Prostate gland (tissue), 2 donors: ENCODE data around the gene SCLT1. TPM values are rescaled to one million over a fixed set of nuclear protein-coding genes. Genes with fewer than 3 reads are reported as not detected.

Source experiments
- DNase-seq: peaks from one replicate; pipeline ENCODE4 v3.0.0-alpha.2; 2019; ENCODE audit warnings: low spot score
- H3K27ac ChIP-seq, 2 donors: fragments of 200-600 bp; sonication (generic); 2 replicates each; pipeline ENCODE4 v1.5.1; 2017 to 2019
- H3K27me3 ChIP-seq: fragments of 200-600 bp; sonication (generic); replicated peaks from 2 replicates; pipeline ENCODE4 v1.5.1; 2019; ENCODE audit not compliant: insufficient read depth
- H3K36me3 ChIP-seq, 2 donors: fragments of 200-600 bp; sonication (generic); 1 replicate in 1 of 2; 2 replicates in 1 of 2; pipeline versions ENCODE4 v1.5.1 to v1.8.1; 2017 to 2019
- H3K4me1 ChIP-seq: fragments of 200-600 bp; sonication (generic); replicated peaks from 2 replicates; pipeline ENCODE4 v1.5.1; 2019
- H3K4me3 ChIP-seq, 2 donors: fragments of 200-600 bp; sonication (generic); 2 replicates each; pipeline ENCODE4 v1.5.1; 2017 to 2019
- H3K9me3 ChIP-seq: fragments of 200-600 bp; sonication (generic); 2 replicates; pipeline ENCODE4 v1.5.1; 2017
- POLR2A ChIP-seq: fragments of 450-650 bp; IDR thresholded peaks from one replicate; pipeline ENCODE4 v1.6.1; 2016; ENCODE audit warnings: antibody characterized with exemption, mild to moderate bottlenecking
- POLR2AphosphoS5 ChIP-seq: sonication (generic); formaldehyde crosslinking; IDR thresholded peaks from one replicate; pipeline ENCODE4 v1.6.1; 2017; ENCODE audit warnings: antibody characterized with exemption
- WGBS: methylation state at CpG from one replicate; pipeline ENCODE4 v1.1.5; 2018; 5-methylcytosine and 5-hydroxymethylcytosine counted together
- intact Hi-C: fragments of 100-400 bp; cut with DNase I; formaldehyde crosslinking; loops from one replicate; pipeline ENCODE4 v1.14.2; 2022
- total RNA-seq, 2 donors: library from RNA; depleted of rRNA; stranded (reverse); fragments of >200 nt; gene quantifications; one replicate each; pipeline ENCODE4 v1.1.0, GENCODE V29; 2016
- TF ChIP-seq, protein P1 (sequence below), 4 experiments: fragments of 200-600 bp in 2 of 4; fragments of 450-650 bp in 2 of 4; sonication (generic) in 2 of 4; IDR thresholded peaks; 1 replicate in 3 of 4; 2 replicates in 1 of 4; pipeline ENCODE4 v1.5.1; 2016 to 2019; ENCODE audit warnings: antibody characterized with exemption in 4 of 4, mild to moderate bottlenecking in 2 of 4, moderate library complexity in 2 of 4

Gene SCLT1
- total RNA-seq, 2 donors from 2014 or later: 6.6 to 7.0 TPM

DNA sequence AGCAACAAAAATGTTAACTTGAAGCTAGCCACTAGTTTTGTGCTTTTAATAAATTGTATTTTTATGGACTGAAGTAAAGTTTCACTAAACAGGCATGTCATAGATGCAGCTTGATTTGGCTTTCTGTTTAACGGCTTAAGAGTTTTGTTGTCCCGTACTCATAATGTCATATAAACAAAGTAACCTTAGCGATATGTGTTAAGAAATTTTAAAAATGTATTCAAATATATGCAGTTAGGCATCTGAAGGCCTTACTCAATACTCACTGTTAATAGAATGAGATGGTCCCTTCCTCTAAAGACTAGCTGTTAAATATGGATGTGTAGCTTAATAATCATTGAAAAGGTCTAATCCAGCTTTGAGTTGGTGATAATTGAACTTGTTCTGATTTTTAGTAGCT is 1.0 kb upstream of the SCLT1 start:
- intact Hi-C loops: loop anchor here (10.0 kb wide), 2 partner anchors 280 to 810 kb away; partner anchors contain the start of gene PGRMC2
- Histone ChIP-seq H3K27me3 (no peaks in the 10 kb centered on the region), H3K36me3 (no peaks in the 10 kb centered on the region), H3K27ac (no peak overlapping the region), H3K4me1 (no peaks in the 10 kb centered on the region), H3K9me3 (no peaks in the 10 kb centered on the region), H3K4me3 (no peak overlapping the region)
- TF ChIP-seq, protein P1, sequence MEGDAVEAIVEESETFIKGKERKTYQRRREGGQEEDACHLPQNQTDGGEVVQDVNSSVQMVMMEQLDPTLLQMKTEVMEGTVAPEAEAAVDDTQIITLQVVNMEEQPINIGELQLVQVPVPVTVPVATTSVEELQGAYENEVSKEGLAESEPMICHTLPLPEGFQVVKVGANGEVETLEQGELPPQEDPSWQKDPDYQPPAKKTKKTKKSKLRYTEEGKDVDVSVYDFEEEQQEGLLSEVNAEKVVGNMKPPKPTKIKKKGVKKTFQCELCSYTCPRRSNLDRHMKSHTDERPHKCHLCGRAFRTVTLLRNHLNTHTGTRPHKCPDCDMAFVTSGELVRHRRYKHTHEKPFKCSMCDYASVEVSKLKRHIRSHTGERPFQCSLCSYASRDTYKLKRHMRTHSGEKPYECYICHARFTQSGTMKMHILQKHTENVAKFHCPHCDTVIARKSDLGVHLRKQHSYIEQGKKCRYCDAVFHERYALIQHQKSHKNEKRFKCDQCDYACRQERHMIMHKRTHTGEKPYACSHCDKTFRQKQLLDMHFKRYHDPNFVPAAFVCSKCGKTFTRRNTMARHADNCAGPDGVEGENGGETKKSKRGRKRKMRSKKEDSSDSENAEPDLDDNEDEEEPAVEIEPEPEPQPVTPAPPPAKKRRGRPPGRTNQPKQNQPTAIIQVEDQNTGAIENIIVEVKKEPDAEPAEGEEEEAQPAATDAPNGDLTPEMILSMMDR (IDR thresholded peaks at IDR 0.05): no peak
- no peak for TF ChIP-seq POLR2A
- TF ChIP-seq POLR2AphosphoS5: no peak
- 71% methylated on average over 3 of the region's 3 CpGs for WGBS
- no peak for DNase-seq

DNA sequence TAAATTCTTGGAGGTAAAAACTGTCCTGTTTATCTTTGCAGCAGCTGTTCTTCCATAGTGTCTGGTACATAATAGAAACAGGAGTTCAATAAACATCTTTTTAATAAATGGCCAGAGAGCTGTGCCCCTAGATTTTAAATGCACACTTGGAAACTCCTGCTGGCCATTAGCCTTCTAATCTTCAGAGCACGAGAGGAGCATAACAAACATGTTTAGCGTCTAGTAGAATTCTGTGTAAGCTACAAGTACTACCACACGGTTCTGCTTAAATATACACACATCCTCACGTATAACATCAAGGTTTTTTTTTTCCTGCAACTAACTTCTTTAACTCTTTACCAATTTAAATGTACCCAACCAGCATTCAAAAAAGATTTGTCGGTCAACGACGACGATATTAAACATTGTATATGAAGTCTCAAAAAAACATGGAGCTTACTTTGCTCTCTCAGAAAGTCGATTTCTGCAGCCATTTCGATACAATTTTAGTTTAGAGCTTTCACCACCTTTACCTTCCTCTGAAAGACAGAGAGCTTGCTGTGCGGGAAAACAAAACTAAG is 628 bp downstream of the SCLT1 start:
- no peaks in the 10 kb centered on the region for H3K4me1 ChIP-seq
- TF ChIP-seq POLR2AphosphoS5 (no peak), POLR2A (no peak)
- TF ChIP-seq, protein P1 (IDR thresholded peaks at IDR 0.05): no peak
- peak overlapping the region; percentile 91 to 95 for H3K27ac ChIP-seq
- H3K4me3 ChIP-seq: peak overlapping the region; percentile 66 to 67
- 0% methylated on average over 11 of the region's 11 CpGs for WGBS
- no peaks in the 10 kb centered on the region for H3K9me3 ChIP-seq
- H3K27me3 ChIP-seq: no peaks in the 10 kb centered on the region
- no peak for DNase-seq
- intact Hi-C loops: loop anchor here (10.0 kb wide), 2 partner anchors 278 to 808 kb away; partner anchors contain the start of gene PGRMC2
- H3K36me3 ChIP-seq: no peaks in the 10 kb centered on the region

DNA sequence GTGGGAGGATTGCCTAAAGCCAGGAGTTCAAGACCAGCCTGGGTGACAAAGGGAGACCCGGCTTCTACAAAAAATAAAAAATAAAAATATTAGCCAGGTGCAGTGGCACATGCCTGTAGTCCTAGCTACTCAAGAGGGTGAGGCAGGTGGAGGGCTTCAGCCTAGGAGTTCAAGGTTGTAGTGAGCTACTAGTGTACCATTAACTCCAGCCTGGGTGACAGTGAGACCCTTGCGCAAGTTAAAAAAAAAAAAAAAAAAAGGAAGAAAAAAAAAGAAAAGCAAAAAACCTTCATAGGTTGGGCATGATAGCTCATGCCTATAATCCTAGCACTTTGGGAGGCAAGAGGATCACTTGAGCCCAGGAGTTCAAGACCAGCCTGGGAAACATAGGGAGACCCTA is 5.8 kb downstream of the SCLT1 start:
- DNase-seq: no peak
- no peak overlapping the region for H3K27ac ChIP-seq
- 94% methylated on average over 2 of the region's 2 CpGs for WGBS
- no peaks in the 10 kb centered on the region for H3K9me3 ChIP-seq
- H3K4me1 ChIP-seq: no peaks in the 10 kb centered on the region
- no peaks in the 10 kb centered on the region for H3K27me3 ChIP-seq
- no peaks in the 10 kb centered on the region for H3K36me3 ChIP-seq
- intact Hi-C loops: no loop called here
- TF ChIP-seq POLR2A (no peak), POLR2AphosphoS5 (no peak)
- TF ChIP-seq, protein P1 (IDR thresholded peaks at IDR 0.05): no peak
- no peak overlapping the region for H3K4me3 ChIP-seq

DNA sequence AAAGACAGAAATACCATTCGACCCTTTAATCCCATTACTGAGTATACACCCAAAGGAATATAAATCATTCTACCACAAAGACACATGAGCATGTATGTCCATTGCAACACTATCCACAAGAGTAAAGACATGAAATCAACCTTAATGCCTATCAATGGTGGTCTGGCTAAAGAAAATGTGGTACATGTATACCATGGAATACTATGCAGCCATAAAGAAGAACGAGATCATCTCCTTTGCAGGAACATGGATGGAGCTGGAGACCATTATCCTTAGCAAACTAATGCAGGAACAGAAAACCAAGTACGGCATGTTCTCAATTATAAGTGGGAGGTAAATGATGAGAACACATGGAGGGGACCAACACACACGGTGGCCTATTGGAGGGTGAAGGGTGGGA is 7.9 kb downstream of the SCLT1 start:
- intact Hi-C loops: no loop called here
- no peak for DNase-seq
- no peak overlapping the region for H3K4me3 ChIP-seq
- no peaks in the 10 kb centered on the region for H3K27me3 ChIP-seq
- no peak overlapping the region for H3K27ac ChIP-seq
- TF ChIP-seq POLR2AphosphoS5 (no peak), POLR2A (no peak)
- TF ChIP-seq, protein P1 (IDR thresholded peaks at IDR 0.05): no peak
- H3K9me3 ChIP-seq: no peaks in the 10 kb centered on the region
- WGBS: 96% methylated on average over 4 of the region's 4 CpGs
- no peaks in the 10 kb centered on the region for H3K36me3 ChIP-seq
- H3K4me1 ChIP-seq: no peaks in the 10 kb centered on the region

DNA sequence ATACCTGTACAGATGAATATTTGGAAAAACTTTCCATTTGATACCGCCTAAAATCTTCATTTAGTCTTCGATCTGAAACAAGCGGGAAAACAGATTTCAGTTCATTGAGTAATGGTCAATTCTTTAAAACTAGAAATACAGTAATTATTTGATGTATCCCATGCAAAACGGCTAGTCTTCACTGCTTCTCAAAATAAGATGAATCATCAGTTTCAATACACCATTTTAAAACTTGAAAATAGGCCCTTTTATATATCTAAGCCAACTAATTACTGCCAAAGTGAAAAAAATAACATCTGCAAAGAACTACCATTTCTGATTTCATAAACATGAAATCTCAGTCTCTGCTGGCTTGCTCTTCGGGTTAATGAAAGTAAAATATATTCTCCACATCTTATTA is 11.0 kb downstream of the SCLT1 start:
- H3K9me3 ChIP-seq: no peaks in the 10 kb centered on the region
- no peaks in the 10 kb centered on the region for H3K27me3 ChIP-seq
- no peaks in the 10 kb centered on the region for H3K36me3 ChIP-seq
- H3K4me1 ChIP-seq: no peaks in the 10 kb centered on the region
- no peak for DNase-seq
- no peak overlapping the region for H3K4me3 ChIP-seq
- no peak overlapping the region for H3K27ac ChIP-seq
- TF ChIP-seq POLR2A: no peak
- no peak for TF ChIP-seq POLR2AphosphoS5
- TF ChIP-seq, protein P1 (IDR thresholded peaks at IDR 0.05): no peak
- intact Hi-C loops: no loop called here
- 96% methylated on average over 5 of the region's 5 CpGs for WGBS
